Mucosa of descending colon (tissue), 3 donors: Measurements from ENCODE around the gene SLC7A8. TPM values are rescaled to one million over a fixed set of nuclear protein-coding genes. Genes with fewer than 3 reads are reported as not detected.

Source experiments
- ATAC-seq: fragments of 200-7000 bp; cut with Tn5 transposase; one replicate; pipeline ENCODE4 v1.9.1; 2020; ENCODE audit warnings: mild to moderate bottlenecking, moderate library complexity
- DNase-seq, 3 donors: peaks; one replicate each; pipeline ENCODE4 v3.0.0-alpha.2; 2020
- H3K36me3 ChIP-seq: fragments of 200-600 bp; one replicate; pipeline ENCODE4 v1.8.0; 2021; ENCODE audit warnings: low read depth, mild to moderate bottlenecking
- H3K4me1 ChIP-seq: fragments of 200-600 bp; one replicate; pipeline ENCODE4 v1.8.0; 2021; ENCODE audit warnings: low read depth, mild to moderate bottlenecking
- H3K4me3 ChIP-seq: fragments of 200-600 bp; one replicate; pipeline ENCODE4 v1.8.0; 2021; ENCODE audit warnings: mild to moderate bottlenecking
- H3K9me3 ChIP-seq: fragments of 200-600 bp; one replicate; pipeline ENCODE4 v1.8.0; 2021; ENCODE audit warnings: mild to moderate bottlenecking
- CTCF ChIP-seq: fragments of 200-600 bp; IDR thresholded peaks from one replicate; pipeline ENCODE4 v1.8.0; 2022; ENCODE audit warnings: antibody characterized with exemption, mild to moderate bottlenecking
- intact Hi-C, 2 donors: fragments of 100-400 bp; cut with DNase I in 1 of 2; cut with micrococcal nuclease in 1 of 2; formaldehyde crosslinking; loops; one replicate each; pipeline versions ENCODE4 v1.11.0 to v1.11.1; 2022; cut with DNase I, micrococcal nuclease
- total RNA-seq, 3 donors: library from RNA; stranded (reverse); fragmentation: NEBNext Ultra II Directional in 2 of 3; extraction: Animal tissue kit (Norgen Biotek cat#: 25700) in 2 of 3; gene quantifications; one replicate each; pipeline versions ENCODE4 v1.2.1 to v1.2.4, GENCODE V29; 2021 to 2023
- donor health status: DM: no; HTN: no; CAD: no; lungs with moderate emphysema.
- donor health status: DM: no; HTN: no; CAD: no.
- donor health status: DM: no; HTN: yes; CAD: no.

The SLC7A8 gene
- total RNA-seq, 3 donors from 2014 or later = 16.0 to 26.4 (median 22.0) TPM

GRCh38 chr14:23115918-23116317 is 67.5 kb downstream of the SLC7A8 start:
- no peaks in the 10 kb centered on the region for H3K36me3 ChIP-seq
- ATAC-seq (no peak), DNase-seq (no peak)
- H3K9me3 ChIP-seq = no peaks in the 10 kb centered on the region
- intact Hi-C loops = no loop called here
- H3K4me1 ChIP-seq = no peaks in the 10 kb centered on the region
- TF ChIP-seq CTCF = no peak
- H3K4me3 ChIP-seq = no peak overlapping the region

GRCh38 chr14:23115039-23115731 is 68.3 kb downstream of the SLC7A8 start:
- DNase-seq (no peak), ATAC-seq (peak; percentile 47)
- TF ChIP-seq CTCF = no peak
- Histone ChIP-seq H3K9me3 (no peaks in the 10 kb centered on the region), H3K4me3 (no peak overlapping the region), H3K36me3 (no peaks in the 10 kb centered on the region), H3K4me1 (no peaks in the 10 kb centered on the region)
- intact Hi-C loops = no loop called here

- ATAC-seq (no peak), DNase-seq (no peak)
- no peak overlapping the region for H3K4me3 ChIP-seq
- no peaks in the 10 kb centered on the region for H3K9me3 ChIP-seq
- TF ChIP-seq CTCF = no peak
- intact Hi-C loops = no loop called here
- H3K4me1 ChIP-seq = no peaks in the 10 kb centered on the region
- H3K36me3 ChIP-seq = no peaks in the 10 kb centered on the region
Observed at GRCh38 chr14:23114669-23115038, 68.8 kb downstream of the SLC7A8 start.

- H3K36me3 ChIP-seq = no peaks in the 10 kb centered on the region
- intact Hi-C loops = no loop called here
- DNase-seq (no peak), ATAC-seq (no peak)
- no peak for TF ChIP-seq CTCF
- H3K4me3 ChIP-seq = no peak overlapping the region
- H3K9me3 ChIP-seq = no peaks in the 10 kb centered on the region
- no peaks in the 10 kb centered on the region for H3K4me1 ChIP-seq
Observed at GRCh38 chr14:23114120-23114458, 69.4 kb downstream of the SLC7A8 start.

GRCh38 chr14:23113431-23114119 is 69.9 kb downstream of the SLC7A8 start:
- DNase-seq (no peak), ATAC-seq (no peak)
- Histone ChIP-seq H3K9me3 (no peaks in the 10 kb centered on the region), H3K36me3 (no peaks in the 10 kb centered on the region), H3K4me1 (no peaks in the 10 kb centered on the region), H3K4me3 (no peak overlapping the region)
- TF ChIP-seq CTCF = no peak
- intact Hi-C loops = no loop called here
